ENCODE measurements around the gene PIGQ.
A peak's percentile ranks its signal among the peaks of the same experiment; 100 is the strongest.

The PIGQ gene

DNA sequence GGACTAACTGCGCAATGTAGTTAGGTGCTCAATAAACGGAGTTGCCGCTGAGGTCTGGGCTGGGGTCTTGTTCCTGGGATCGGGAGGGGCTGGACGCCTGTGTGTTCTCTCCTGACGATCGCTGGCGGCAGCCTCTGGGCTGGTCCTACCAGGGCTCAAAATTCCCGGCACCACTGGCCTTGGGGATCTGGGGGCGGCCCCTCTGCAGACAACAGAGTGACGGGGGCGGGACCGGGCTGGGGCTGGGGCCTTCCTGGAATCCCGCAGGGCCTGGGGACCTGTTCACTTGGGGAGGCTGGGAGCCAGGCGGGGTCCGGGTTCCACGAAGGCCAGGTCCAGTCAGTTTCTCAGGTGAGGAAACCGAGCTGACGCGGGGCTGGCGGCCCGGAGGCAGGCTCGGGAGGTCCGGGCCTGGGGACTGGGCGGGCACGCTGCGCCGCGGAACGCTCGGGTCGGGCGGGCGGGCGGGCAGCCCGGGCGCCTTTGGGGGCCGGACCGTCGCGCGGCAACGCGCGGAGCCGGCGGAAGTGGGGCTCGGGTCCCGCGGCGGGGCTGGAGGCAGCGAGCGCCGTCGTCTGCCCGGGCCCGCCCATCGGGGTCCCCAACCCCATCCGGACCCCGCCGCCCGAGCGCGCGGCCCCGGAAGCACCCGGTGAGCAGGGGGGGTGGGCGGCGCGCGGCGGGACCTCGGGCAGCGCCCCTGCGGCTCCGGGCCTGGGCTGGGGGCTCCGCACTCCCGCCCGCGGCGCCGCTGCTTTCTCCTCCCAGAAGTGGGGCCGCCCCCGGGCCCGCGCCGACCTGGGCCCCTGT is at the start of gene PIGQ:
PIGQ (plus strand) TSS at position 524 of the 810 bp plus-strand sequence. CDS start 4,107 bp downstream, outside the sequence.
- DNase-seq, result peak; percentile 60

GRCh38 chr16:520847-521246 is 48.9 kb upstream of the PIGQ start:
- no peak for DNase-seq

- DNase-seq, result no peak
These were observed 48.2 kb upstream of the PIGQ start for GRCh38 chr16:521381-522210.

DNA sequence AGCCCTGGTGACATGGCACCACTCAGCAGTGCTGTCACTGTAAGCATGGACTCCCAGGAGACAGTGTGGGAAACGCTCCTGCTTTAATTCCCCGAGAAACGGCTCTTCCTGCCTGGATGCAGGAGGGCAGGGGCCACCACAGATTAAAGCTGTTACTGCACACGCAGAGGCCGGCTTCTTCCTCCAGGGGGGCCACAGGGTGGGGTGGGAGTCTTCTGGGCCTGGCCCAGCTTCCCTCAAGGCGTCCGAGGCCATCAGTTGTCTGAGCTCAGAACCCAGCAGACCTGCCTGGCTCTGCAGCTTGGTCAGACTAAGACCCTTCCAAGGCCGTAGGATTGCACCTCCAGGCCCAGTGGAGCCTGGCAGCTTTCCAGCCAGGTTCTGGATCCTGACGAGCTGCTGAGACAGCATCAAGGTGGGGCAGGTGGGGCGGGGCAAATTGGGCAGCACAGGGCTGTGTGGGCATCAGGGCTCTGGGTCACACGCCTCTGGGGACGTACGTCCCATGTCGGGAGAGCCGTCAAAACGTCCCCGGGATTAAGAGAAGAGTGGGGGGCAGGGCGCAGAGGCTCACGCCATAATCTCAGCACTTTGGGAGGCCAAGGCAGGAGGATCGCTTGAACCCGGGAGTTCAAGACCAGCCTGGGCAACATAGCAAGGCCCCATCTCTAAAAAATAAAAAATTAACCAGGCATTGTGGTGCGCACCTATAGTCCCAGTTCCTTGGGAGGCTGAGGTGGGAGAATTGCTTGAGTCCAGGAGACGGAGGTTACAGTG is 47.3 kb upstream of the PIGQ start:
- DNase-seq, result no peak

DNA sequence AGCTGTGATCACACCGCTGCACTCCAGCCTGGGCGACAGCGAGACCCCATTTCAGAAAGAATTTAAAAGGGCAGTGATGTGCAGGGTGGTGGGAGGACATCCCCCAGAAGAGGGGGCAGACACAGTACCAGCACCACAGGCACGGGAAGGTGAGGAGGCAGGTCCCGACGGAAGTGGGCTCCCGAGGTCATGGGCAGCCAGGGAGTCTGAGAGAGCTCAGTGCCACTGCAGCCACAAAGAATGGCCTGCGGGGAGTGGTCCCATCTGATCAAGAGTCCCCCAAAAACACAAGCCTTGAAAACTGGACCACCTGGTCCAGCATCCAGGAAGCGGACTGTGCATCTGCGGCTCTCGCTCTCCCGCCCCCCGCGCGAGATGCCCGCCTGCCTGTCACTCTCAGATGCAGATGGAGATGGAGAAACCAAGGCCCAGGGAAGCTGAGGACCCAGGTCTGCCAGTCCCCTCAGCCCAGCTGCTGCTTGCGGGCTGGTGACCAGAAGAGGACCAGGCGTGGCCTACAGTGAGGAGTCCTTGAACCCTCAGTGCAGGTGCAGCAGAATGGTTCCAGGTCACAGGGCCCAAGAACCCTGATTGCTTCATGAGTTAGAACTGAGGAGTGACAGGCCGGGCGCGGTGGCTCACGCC is 46.5 kb upstream of the PIGQ start:
- DNase-seq, result no peak

DNA sequence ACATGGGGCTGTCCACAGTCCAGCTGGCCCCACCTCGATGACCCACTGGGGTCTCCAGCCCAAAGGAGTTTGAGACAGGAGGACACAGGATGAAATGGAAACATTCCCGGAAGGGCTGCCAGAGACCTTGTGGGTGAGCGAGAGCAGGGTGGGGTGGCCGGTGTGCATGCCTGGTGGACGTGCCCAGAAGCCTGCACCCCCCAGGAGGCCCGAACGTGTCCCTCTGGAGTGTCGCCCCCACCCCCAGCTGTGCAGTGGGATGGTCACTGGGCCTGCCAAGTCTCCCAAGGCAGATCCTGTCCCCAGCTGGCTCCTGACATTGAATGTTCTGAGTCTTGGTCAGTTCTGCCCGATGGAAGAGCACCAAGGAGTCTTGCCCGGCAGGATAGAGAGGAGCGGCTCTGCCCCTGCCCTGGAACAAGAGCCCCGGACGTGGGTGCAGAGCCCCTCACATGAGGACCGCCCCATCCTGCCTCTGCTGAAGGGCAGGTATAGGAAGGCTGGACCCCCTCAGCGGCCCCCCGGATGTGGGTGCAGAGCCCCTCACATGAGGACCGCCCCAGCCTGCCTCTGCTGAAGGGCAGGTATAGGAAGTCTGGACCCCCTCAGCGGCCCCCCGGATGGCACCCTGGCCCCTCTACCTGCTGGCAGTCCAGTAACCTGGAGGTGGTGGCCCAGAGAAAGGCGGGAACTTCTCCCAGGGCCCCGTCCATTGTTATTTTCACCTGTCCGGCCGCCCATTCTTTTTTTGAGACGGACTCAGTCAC is 45.3 kb upstream of the PIGQ start:
- DNase-seq, result no peak

GRCh38 chr16:525123-525519 is 44.6 kb upstream of the PIGQ start:
- no peak for DNase-seq

DNA sequence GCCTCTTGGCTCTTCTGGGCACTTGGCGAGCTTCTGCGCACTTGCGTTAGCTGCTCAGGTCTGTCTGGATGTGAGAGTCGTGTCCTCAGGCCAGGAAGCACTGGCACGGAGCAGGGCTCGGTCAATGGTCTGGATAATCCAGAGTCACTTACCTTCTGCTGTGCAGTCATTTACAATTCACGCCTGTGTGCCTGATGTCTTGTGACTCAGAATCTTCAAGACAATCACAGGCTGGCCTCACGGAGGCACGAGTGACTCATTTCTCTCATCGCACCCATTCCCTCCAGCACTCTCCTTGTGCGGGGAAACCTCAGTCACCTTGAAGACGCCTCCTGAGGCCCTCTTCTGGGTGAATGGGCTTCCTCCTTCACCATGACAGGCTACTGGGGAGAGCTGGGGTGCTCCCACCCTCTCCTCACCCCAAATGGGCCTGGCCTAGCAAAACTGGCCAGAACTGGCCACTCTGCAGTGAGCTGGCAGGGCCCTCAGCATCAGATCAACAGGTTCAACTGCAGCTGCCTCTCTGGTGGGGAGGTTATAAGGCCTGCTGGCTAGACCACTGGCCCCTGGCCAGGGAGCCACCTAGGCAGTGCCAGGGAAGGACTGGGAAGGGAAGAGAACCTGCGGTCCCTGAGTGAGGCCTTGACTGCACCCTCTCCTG is 44.1 kb upstream of the PIGQ start:
- DNase-seq, result no peak

DNA sequence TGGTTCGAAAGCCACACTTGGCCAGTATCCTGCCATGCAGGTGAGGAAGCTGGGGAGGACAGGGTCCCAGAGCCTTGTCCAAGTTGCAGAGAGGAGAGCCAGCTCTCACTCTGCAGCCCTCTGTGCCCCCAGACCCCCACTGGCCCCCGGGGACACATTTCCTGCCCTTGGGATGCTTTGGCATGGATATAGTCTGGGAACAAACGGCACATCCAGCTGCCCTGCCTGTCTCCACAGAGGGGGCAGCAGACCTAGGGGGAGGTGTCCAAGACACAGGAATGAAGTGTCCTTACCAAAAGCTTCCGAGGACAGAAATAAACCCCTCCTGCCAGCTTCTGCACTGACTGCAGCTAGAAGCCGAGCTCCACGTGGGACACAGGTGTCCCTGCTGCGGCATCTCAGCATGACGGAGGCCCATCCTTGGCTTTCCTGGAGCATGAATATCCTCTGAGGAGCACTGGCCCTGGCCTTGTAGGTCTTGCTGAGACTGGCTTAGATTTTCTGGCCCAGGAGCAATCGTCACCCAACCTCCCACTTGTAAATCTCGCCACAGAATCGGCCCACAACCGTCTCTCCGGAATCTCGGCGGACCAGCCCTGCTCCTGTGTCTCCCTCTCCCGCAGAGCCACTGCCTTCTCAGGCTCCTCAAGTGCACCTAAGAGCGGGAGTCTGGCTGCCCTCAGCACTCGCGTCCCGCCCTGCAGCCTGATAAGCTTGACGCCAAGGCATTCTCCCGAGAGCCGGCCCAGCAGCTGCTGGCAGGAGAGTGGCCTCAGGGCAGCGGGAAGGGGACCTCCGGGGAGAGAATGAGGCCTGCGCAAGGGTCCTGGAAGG is 43.4 kb upstream of the PIGQ start:
- DNase-seq, result no peak

DNA sequence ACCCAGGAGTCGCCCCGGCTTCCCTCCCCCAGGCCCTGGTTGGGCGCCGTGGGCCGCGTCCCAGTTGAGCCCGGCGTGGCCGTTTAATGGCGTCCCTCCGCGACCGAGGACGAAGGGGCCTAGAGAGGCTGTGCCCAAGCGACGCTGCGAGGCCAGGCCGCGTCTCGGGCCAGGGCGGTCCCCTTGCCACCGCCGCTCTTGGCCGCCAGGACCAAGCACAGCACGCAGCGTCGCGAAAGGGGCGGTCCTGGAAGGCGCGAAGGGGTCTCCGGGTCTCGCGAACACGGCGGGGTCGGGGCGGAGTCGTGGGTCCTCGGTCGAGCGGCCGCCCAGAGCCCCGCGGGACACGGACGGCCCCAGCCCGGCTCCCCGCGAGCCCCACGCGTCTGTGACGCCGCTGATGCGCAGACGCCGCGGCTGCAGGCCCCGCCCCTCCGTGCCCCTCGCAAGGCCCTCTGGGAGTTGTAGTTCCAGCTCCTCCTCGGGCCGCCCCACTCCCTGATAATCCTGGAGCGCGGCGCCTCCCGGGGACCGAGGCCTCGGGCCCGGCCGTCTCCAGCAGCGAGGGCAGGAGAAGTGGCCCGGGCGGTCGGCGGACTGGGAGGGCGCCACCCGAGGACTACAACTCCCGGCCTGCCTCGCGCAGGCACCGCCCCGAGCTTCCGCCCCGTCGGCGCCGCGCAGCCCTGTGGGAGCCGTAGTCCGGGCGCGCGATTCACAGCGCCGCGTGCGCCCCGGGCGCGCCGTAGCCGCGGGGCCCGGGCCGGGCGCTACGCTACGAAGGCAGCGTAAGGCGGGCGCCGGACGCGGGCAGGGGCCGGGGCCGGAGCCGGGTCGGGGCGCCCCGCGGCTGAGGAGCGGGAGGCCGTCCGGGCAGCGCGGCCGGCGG is 42.5 kb upstream of the PIGQ start, which contains the start of gene CAPN15:
CAPN15 (plus strand) TSS at position 698 of the 889 bp plus-strand sequence. CDS start 19,127 bp downstream, outside the sequence.
- DNase-seq, result peak; percentile 82

GRCh38 chr16:528111-529011 is 41.4 kb upstream of the PIGQ start:
- DNase-seq, result peak; percentile 37

- DNase-seq, result no peak
These were observed 40.7 kb upstream of the PIGQ start for GRCh38 chr16:529012-529575.

DNA sequence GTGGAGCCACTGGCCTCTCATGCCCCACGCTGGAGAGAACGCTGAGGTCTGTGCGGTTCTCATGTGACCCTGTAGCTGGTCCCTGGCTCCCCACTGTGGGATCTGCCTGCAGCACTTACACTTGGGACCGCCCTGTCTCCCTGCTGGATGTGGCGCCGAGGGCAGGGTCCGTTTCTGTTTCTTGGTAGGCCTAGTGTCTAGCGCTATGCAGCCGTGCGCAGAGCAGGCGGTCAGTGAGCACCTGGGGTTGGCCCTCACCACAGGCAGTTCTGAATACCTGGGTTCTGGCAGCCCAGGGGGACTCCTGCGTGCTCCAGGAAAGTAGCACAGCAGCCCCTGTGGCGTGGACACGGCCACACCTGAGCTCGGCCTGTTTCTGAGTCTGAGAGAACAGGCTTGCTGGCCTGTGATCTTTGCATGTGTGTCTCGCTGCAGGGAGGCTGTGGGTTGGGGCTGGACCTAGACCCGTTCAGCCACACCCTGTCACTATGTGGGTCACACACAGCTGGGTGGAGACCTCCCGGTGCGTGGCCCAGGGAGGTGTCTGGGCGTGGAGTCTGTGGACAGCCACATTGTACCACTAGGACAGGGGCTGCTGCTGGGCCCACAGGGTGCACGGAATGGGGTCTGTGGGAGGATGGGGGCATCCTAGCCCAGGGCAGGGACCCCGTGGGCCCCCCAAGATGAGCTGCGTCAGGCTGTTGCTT is 39.5 kb upstream of the PIGQ start:
- no peak for DNase-seq

- no peak for DNase-seq
These were observed 38.2 kb upstream of the PIGQ start for GRCh38 chr16:531494-532125.

DNA sequence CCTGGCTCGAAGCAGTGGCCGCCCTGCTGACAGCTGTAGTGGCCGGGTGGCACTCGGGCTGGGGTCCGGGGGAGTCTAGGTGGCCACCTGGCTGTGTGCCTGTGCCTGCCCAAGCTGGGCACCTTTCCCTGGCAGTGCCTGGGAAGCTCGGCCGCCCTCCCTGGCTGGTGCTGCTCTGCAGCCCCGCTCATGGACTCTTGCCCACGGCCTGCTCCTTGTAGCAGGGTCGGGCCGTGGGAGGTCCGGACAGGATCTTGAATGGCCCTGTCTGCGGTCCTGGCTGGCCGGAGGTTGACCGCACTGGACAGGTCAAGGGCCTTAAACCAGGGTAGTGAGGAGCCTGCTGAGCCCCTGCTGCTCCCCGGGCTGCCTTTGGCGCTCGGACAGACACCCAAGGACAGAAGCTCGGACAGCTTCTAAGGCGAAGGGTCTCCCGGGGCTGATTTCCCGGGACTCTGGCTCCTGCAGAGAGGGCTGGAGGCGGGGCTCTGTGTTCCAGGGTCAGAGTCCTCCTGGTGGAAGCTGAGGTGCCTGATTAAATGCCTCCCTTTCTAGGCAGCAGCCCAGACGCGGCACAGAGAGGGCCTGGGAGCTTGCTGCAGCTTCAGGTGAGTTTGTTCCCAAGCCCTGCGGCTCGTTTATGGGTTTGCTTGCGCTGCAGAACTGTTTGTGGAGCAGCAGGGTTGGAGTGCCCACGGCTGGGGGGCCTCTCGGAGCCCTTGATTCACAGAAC is 36.2 kb upstream of the PIGQ start:
- DNase-seq, result no peak

DNA sequence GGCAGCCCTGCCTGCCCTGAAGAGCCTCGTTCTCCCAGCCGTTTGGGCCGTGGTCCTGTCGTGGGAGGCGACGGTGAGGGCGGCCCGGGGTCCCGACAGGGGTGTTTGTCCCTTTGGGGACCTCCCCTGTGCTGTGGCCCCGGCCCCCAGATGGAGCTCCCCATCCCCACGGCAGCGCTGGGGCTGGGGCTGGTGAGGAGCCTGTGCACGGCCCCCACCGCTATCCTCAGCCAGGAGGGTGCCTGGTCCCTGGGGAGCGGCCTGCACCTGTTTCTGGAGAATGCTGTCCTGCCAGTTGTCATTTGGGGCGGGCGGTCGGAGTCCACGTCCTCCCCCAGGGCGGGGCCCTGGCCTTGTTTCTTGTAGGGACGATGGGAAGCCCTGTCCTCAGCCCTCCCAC is 35.6 kb upstream of the PIGQ start:
- DNase-seq, result no peak

All from CD4-positive, alpha-beta T cell treated with Interferon gamma for 1 hour (primary cell).